WTC11 (cell line): ENCODE measurements around the gene VIM. TPM values are rescaled to one million over a fixed set of nuclear protein-coding genes. Genes with fewer than 3 reads are reported as not detected.

Source experiments
- ATAC-seq: fragments of 200-7000 bp; cut with Tn5 transposase; 2 replicates; pipeline ENCODE4 v1.10.0; 2021; ENCODE audit warnings: mild to moderate bottlenecking, moderate library complexity
- CTCF ChIA-PET: fragments of 300-600 bp; sonication (Branson Sonifier 250); formaldehyde crosslinking; loops from one replicate; lab custom pipeline; 2021; ENCODE audit warnings: antibody characterized with exemption; lab: Charles Lee
- POLR2A ChIA-PET: fragments of 350-600 bp; sonication (Branson Sonifier 250); formaldehyde crosslinking; loops from one replicate; lab custom pipeline; 2021; ENCODE audit warnings: antibody characterized with exemption; lab: Charles Lee
- DNase-seq: peaks from one replicate; pipeline ENCODE4 v3.0.0; 2021; ENCODE audit warnings: low spot score
- H3K27ac Mint-ChIP-seq: 2 replicates; pipeline ENCODE4 v1.8.0; 2021; ENCODE audit warnings: mixed read lengths
- H3K27me3 Mint-ChIP-seq: 2 replicates; pipeline ENCODE4 v1.8.0; 2021; ENCODE audit warnings: low read depth, mild to moderate bottlenecking, moderate library complexity, mixed read lengths
- H3K36me3 Mint-ChIP-seq: 2 replicates; pipeline ENCODE4 v1.8.0; 2021; ENCODE audit warnings: mixed read lengths
- H3K4me1 Mint-ChIP-seq: 2 replicates; pipeline ENCODE4 v1.8.0; 2022; ENCODE audit warnings: mixed read lengths
- H3K4me3 Mint-ChIP-seq: 2 replicates; pipeline ENCODE4 v1.8.0; 2021; ENCODE audit warnings: mild to moderate bottlenecking, moderate library complexity, mixed read lengths
- H3K9me3 Mint-ChIP-seq: 2 replicates; pipeline ENCODE4 v1.8.0; 2021; ENCODE audit warnings: mixed read lengths
- ATF1 ChIP-seq: sonication (generic); formaldehyde crosslinking; IDR thresholded peaks from 2 replicates; pipeline ENCODE4 v1.8.1; 2023; ENCODE audit warnings: mild to moderate bottlenecking, moderate library complexity, missing genetic modification reagents
- ELF4 ChIP-seq: sonication (generic); formaldehyde crosslinking; IDR thresholded peaks from 2 replicates; pipeline ENCODE4 v1.8.1; 2022; ENCODE audit warnings: low read depth, mild to moderate bottlenecking, moderate library complexity, missing genetic modification reagents
- ESRRA ChIP-seq: sonication (generic); formaldehyde crosslinking; IDR thresholded peaks from 2 replicates; pipeline ENCODE4 v1.8.1; 2022; ENCODE audit warnings: mild to moderate bottlenecking, missing genetic modification reagents, borderline replicate concordance
- NR1H2 ChIP-seq: sonication (generic); formaldehyde crosslinking; IDR thresholded peaks from 2 replicates; pipeline ENCODE4 v1.9.0; 2021; ENCODE audit warnings: mild to moderate bottlenecking, moderate library complexity, missing genetic modification reagents
- PRRX2 ChIP-seq: fragments of 250-450 bp; sonication (Bioruptor Pico); IDR thresholded peaks from 2 replicates; pipeline ENCODE4 v1.8.0; 2021; ENCODE audit warnings: mild to moderate bottlenecking
- SP1 ChIP-seq: sonication (generic); formaldehyde crosslinking; conservative IDR thresholded peaks from 2 replicates; pipeline ENCODE4 v1.8.1; 2022; ENCODE audit warnings: missing genetic modification reagents
- TCF7 ChIP-seq: sonication (generic); formaldehyde crosslinking; IDR thresholded peaks from 2 replicates; pipeline ENCODE4 v1.8.0; 2022; ENCODE audit warnings: mild to moderate bottlenecking, low read depth, missing genetic modification reagents, moderate library complexity
- ZBTB21 ChIP-seq: sonication (generic); formaldehyde crosslinking; IDR thresholded peaks from 2 replicates; pipeline ENCODE4 v1.8.1; 2023; ENCODE audit warnings: mild to moderate bottlenecking, missing genetic modification reagents, borderline replicate concordance
- ZNF138 ChIP-seq: sonication (generic); formaldehyde crosslinking; conservative IDR thresholded peaks from 2 replicates; pipeline ENCODE4 v1.8.1; 2022; ENCODE audit warnings: mild to moderate bottlenecking, moderate library complexity, missing genetic modification reagents
- ZNF219 ChIP-seq: sonication (generic); formaldehyde crosslinking; IDR thresholded peaks from 2 replicates; pipeline ENCODE4 v1.8.0; 2023; ENCODE audit warnings: missing genetic modification reagents, mild to moderate bottlenecking, borderline replicate concordance
- total RNA-seq: library from RNA; stranded (reverse); gene quantifications from 3 replicates; pipeline ENCODE4 v1.2.3, GENCODE V29; 2021
- TF ChIP-seq, protein P1 (sequence below): sonication (generic); formaldehyde crosslinking; IDR thresholded peaks from 2 replicates; pipeline ENCODE4 v1.8.0; 2022; ENCODE audit warnings: mild to moderate bottlenecking, missing genetic modification reagents
- TF ChIP-seq, protein P2 (sequence below): sonication (generic); formaldehyde crosslinking; IDR thresholded peaks from 2 replicates; pipeline ENCODE4 v1.8.0; 2023; ENCODE audit warnings: missing genetic modification reagents, mild to moderate bottlenecking, borderline replicate concordance
- TF ChIP-seq, protein P3 (sequence below): sonication (generic); formaldehyde crosslinking; IDR thresholded peaks from 2 replicates; pipeline ENCODE4 v1.8.1; 2023; ENCODE audit warnings: mild to moderate bottlenecking, missing genetic modification reagents, moderate library complexity
- TF ChIP-seq, protein P4 (sequence below): fragments of 250-450 bp; sonication (Bioruptor Pico); IDR thresholded peaks from 2 replicates; pipeline ENCODE4 v2.1.2; 2022; ENCODE audit warnings: mild to moderate bottlenecking, moderate library complexity
- TF ChIP-seq, protein P5 (sequence below): sonication (generic); formaldehyde crosslinking; IDR thresholded peaks from 2 replicates; pipeline ENCODE4 v1.8.0; 2022; ENCODE audit warnings: missing genetic modification reagents

VIM gene
- total RNA-seq, 1 experiment from 2014 or later = 74.1 TPM

DNA sequence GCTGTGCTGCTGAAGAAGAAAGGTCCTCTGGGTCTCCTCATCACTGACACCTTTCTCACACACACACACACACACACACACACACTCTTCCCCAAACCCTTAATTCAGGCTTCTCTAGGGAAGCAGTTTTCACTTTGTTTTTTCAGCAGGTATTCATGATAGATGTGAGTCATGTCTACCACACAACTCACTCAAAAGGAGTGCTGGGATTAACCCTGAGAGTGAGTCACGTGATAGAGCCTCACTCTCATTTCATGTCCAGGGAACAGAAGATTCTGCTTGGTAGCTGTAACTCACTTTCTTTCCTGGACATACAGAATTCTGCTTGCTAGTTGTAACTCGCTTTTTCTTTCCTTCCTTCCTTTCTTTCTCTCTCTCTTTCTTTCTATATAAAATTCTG is 45.4 kb downstream of the VIM start:
- no peak overlapping the region for H3K27ac Mint-ChIP-seq

DNA sequence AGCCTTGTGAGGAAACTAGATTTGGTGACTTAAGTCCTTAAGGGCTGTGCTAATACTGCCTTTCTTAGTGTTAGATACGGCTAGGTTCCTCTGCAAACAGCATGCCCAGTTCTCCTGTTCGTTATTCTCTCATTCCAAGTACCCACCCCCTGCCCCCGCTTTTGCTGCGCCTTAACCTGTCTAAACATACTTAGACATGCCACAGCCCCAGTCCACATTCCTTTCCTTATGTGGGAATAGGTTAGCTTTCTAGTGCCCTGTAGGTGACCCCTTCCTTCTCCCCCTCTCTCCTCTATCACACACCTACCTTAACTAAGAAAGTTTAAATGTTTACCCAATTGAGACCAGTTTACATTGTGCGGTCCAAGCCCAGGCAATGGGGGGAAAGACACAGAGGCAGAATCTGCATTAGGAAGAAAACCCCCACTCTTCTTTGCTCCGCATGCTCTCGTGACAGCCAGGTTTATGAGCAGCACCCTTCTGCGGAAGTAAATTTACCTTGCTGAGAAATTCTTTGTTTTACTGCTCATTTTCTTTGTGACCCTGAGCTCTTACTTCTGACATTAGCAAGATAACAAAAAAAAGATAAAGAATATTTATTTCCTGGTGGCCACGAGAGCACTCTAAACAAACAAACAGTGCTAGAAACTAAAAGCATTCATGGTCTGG is 48.8 kb downstream of the VIM start:
- Mint-ChIP-seq H3K4me3 (no peak overlapping the region), H3K27ac (no peak overlapping the region), H3K9me3 (peaks cover 70% of the 10 kb centered on the region), H3K27me3 (peaks cover under 1% of the 10 kb centered on the region; the same call in 1 of the 2 replicates), H3K4me1 (no peaks in the 10 kb centered on the region), H3K36me3 (peaks cover 28% of the 10 kb centered on the region)
- ChIA-PET POLR2A (no interaction called here), CTCF (no interaction called here)
- no peak for DNase-seq
- TF ChIP-seq SP1 (CRISPR knock-in tag) (no peak), ELF4 (CRISPR knock-in tag) (no peak), ZBTB21 (no peak), ATF1 (CRISPR knock-in tag) (no peak), ZNF219 (no peak), PRRX2 (no peak)
- TF ChIP-seq, protein P1, sequence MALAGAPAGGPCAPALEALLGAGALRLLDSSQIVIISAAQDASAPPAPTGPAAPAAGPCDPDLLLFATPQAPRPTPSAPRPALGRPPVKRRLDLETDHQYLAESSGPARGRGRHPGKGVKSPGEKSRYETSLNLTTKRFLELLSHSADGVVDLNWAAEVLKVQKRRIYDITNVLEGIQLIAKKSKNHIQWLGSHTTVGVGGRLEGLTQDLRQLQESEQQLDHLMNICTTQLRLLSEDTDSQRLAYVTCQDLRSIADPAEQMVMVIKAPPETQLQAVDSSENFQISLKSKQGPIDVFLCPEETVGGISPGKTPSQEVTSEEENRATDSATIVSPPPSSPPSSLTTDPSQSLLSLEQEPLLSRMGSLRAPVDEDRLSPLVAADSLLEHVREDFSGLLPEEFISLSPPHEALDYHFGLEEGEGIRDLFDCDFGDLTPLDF (CRISPR knock-in tag) = no peak
- TF ChIP-seq, protein P2, sequence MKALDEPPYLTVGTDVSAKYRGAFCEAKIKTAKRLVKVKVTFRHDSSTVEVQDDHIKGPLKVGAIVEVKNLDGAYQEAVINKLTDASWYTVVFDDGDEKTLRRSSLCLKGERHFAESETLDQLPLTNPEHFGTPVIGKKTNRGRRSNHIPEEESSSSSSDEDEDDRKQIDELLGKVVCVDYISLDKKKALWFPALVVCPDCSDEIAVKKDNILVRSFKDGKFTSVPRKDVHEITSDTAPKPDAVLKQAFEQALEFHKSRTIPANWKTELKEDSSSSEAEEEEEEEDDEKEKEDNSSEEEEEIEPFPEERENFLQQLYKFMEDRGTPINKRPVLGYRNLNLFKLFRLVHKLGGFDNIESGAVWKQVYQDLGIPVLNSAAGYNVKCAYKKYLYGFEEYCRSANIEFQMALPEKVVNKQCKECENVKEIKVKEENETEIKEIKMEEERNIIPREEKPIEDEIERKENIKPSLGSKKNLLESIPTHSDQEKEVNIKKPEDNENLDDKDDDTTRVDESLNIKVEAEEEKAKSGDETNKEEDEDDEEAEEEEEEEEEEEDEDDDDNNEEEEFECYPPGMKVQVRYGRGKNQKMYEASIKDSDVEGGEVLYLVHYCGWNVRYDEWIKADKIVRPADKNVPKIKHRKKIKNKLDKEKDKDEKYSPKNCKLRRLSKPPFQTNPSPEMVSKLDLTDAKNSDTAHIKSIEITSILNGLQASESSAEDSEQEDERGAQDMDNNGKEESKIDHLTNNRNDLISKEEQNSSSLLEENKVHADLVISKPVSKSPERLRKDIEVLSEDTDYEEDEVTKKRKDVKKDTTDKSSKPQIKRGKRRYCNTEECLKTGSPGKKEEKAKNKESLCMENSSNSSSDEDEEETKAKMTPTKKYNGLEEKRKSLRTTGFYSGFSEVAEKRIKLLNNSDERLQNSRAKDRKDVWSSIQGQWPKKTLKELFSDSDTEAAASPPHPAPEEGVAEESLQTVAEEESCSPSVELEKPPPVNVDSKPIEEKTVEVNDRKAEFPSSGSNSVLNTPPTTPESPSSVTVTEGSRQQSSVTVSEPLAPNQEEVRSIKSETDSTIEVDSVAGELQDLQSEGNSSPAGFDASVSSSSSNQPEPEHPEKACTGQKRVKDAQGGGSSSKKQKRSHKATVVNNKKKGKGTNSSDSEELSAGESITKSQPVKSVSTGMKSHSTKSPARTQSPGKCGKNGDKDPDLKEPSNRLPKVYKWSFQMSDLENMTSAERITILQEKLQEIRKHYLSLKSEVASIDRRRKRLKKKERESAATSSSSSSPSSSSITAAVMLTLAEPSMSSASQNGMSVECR = no peak
- TF ChIP-seq, protein P3, sequence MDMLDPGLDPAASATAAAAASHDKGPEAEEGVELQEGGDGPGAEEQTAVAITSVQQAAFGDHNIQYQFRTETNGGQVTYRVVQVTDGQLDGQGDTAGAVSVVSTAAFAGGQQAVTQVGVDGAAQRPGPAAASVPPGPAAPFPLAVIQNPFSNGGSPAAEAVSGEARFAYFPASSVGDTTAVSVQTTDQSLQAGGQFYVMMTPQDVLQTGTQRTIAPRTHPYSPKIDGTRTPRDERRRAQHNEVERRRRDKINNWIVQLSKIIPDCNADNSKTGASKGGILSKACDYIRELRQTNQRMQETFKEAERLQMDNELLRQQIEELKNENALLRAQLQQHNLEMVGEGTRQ (CRISPR knock-in tag) = no peak
- ATAC-seq = no peak

More for the DNA sequence above, 45.4 kb downstream of the VIM start:
- Mint-ChIP-seq H3K27me3 (no peaks in the 10 kb centered on the region), H3K4me3 (no peak overlapping the region), H3K36me3 (peaks cover 19% of the 10 kb centered on the region)
- POLR2A ChIA-PET = no interaction called here
- TF ChIP-seq ZNF138 (CRISPR knock-in tag) (no peak), NR1H2 (no peak), TCF7 (CRISPR knock-in tag) (no peak)
- TF ChIP-seq, all 79 proteins: peak for 0
- CTCF ChIA-PET = interaction anchor here (0.7 kb wide), 1 partner anchor 103 kb away, joined by 3 read pairs; no protein-coding TSS in a partner anchor
- DNase-seq (no peak), ATAC-seq (no peak)
- peaks cover 40% of the 10 kb centered on the region for H3K9me3 Mint-ChIP-seq
- H3K4me1 Mint-ChIP-seq = peaks cover under 1% of the 10 kb centered on the region

DNA sequence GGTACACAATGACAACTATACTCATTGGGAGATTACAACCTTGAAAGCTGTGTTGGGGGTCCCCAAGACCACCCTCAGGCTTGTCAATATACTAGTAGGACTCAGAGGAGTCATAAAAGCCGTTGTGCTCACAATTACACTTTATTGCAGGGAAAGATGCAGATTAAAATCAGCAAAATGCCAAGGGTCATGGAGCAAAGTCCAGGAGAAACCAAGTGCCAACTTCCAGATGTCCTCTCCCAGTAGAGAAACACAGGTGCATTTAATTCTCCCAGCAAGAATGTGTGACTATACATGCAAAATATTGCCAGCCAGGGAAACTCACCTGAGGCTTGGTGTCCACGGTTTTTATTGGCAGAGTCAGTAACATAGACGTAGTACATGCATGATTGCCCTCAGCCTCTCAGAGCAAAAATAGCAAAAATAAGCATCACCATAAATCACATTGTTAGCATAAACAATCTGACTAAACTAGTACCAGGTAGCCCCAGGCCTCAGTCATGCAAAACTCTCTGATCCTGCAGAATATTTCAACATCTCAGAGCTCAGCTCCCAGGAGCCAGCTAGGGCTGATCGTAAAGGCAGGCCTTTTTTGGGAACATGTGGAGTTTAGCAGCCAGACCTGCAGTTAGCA is 50.7 kb downstream of the VIM start:
- ChIA-PET POLR2A (no interaction called here), CTCF (no interaction called here)
- peaks cover 3% of the 10 kb centered on the region; the same call in 1 of the 2 replicates for H3K27me3 Mint-ChIP-seq
- DNase-seq = no peak
- no peaks in the 10 kb centered on the region for H3K4me1 Mint-ChIP-seq
- H3K9me3 Mint-ChIP-seq = peaks cover 87% of the 10 kb centered on the region
- H3K4me3 Mint-ChIP-seq = no peak overlapping the region
- H3K36me3 Mint-ChIP-seq = peaks cover 44% of the 10 kb centered on the region
- no peak overlapping the region for H3K27ac Mint-ChIP-seq
- no peak for ATAC-seq
- TF ChIP-seq, protein P4, sequence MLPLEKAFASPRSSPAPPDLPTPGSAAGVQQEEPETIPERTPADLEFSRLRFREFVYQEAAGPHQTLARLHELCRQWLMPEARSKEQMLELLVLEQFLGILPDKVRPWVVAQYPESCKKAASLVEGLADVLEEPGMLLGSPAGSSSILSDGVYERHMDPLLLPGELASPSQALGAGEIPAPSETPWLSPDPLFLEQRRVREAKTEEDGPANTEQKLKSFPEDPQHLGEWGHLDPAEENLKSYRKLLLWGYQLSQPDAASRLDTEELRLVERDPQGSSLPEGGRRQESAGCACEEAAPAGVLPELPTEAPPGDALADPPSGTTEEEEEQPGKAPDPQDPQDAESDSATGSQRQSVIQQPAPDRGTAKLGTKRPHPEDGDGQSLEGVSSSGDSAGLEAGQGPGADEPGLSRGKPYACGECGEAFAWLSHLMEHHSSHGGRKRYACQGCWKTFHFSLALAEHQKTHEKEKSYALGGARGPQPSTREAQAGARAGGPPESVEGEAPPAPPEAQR = no peak
- TF ChIP-seq ZNF219 (no peak), ESRRA (no peak)
- TF ChIP-seq, protein P5, sequence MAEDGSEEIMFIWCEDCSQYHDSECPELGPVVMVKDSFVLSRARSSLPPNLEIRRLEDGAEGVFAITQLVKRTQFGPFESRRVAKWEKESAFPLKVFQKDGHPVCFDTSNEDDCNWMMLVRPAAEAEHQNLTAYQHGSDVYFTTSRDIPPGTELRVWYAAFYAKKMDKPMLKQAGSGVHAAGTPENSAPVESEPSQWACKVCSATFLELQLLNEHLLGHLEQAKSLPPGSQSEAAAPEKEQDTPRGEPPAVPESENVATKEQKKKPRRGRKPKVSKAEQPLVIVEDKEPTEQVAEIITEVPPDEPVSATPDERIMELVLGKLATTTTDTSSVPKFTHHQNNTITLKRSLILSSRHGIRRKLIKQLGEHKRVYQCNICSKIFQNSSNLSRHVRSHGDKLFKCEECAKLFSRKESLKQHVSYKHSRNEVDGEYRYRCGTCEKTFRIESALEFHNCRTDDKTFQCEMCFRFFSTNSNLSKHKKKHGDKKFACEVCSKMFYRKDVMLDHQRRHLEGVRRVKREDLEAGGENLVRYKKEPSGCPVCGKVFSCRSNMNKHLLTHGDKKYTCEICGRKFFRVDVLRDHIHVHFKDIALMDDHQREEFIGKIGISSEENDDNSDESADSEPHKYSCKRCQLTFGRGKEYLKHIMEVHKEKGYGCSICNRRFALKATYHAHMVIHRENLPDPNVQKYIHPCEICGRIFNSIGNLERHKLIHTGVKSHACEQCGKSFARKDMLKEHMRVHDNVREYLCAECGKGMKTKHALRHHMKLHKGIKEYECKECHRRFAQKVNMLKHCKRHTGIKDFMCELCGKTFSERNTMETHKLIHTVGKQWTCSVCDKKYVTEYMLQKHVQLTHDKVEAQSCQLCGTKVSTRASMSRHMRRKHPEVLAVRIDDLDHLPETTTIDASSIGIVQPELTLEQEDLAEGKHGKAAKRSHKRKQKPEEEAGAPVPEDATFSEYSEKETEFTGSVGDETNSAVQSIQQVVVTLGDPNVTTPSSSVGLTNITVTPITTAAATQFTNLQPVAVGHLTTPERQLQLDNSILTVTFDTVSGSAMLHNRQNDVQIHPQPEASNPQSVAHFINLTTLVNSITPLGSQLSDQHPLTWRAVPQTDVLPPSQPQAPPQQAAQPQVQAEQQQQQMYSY = no peak
- TF ChIP-seq, protein P3 (CRISPR knock-in tag) = no peak
